ENCODE results near the gene ZNF664.

DNA sequence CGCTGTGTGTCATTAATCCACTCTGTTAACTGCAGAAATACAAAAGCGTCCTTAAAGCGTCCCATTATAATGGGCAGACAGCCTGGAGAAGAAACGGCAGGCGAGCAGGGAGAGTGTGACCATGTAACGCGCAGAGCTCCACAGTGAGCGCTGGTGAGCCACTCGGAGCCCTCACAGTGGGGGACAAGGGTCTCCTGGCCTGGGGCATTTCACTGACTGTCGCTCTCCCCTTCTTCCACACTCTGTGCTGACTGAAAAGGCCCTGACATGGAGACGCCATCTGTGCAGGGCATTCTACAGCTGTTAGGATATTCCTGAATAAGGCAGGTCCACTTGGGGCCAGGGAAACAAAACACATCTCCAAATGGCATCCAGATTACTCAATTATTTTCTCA, 24.6 kb upstream of the ZNF664 start:
- TF ChIP-seq EZH2 (IDR thresholded peaks at IDR 0.05; ENCODE audit: borderline replicate concordance, insufficient read depth, low read depth, low read length, poor library complexity, severe bottlenecking): no peak
- TF ChIP-seq, protein P1, sequence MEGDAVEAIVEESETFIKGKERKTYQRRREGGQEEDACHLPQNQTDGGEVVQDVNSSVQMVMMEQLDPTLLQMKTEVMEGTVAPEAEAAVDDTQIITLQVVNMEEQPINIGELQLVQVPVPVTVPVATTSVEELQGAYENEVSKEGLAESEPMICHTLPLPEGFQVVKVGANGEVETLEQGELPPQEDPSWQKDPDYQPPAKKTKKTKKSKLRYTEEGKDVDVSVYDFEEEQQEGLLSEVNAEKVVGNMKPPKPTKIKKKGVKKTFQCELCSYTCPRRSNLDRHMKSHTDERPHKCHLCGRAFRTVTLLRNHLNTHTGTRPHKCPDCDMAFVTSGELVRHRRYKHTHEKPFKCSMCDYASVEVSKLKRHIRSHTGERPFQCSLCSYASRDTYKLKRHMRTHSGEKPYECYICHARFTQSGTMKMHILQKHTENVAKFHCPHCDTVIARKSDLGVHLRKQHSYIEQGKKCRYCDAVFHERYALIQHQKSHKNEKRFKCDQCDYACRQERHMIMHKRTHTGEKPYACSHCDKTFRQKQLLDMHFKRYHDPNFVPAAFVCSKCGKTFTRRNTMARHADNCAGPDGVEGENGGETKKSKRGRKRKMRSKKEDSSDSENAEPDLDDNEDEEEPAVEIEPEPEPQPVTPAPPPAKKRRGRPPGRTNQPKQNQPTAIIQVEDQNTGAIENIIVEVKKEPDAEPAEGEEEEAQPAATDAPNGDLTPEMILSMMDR (IDR thresholded peaks at IDR 0.05): no peak
